Natural killer cell treated with Interleukin-12 subunit alpha and Interleukin-12 subunit beta and Interleukin-15 and Interleukin-18, amount 100 ng/mL, for 72 hours (primary cell): ENCODE data around the gene CD209. TPM values are rescaled to one million over a fixed set of nuclear protein-coding genes. Genes with fewer than 3 reads are reported as not detected.
A peak's percentile ranks its signal among the peaks of the same experiment; 100 is the strongest.

ENCODE experiments used
- ATAC-seq, 2 donors: fragments of 150-1000 bp; cut with Tn5 transposase in 1 of 2; sonication (Bioruptor Pico), chemical (Tn5 transposase) in 1 of 2; 2 replicates each; pipeline ENCODE4 v1.10.0; 2021
- DNase-seq: peaks from one replicate; pipeline ENCODE4 v3.0.0; 2022; ENCODE audit warnings: low spot score
- H3K27ac Mint-ChIP-seq, 2 donors: 1 replicate in 1 of 2; 2 replicates in 1 of 2; pipeline ENCODE4 v1.8.0; 2022; ENCODE audit warnings: mixed read lengths in 2 of 2, mild to moderate bottlenecking in 1 of 2, moderate library complexity in 1 of 2
- H3K27me3 Mint-ChIP-seq, 2 donors: 1 replicate in 1 of 2; 2 replicates in 1 of 2; pipeline ENCODE4 v1.8.0; 2022; ENCODE audit warnings: mixed read lengths in 2 of 2
- H3K36me3 Mint-ChIP-seq: one replicate; pipeline ENCODE4 v1.8.0; 2022; ENCODE audit warnings: mixed read lengths
- H3K4me1 Mint-ChIP-seq, 2 donors: 1 replicate in 1 of 2; 2 replicates in 1 of 2; pipeline ENCODE4 v1.8.0; 2022; ENCODE audit warnings: low read depth in 2 of 2, mixed read lengths in 2 of 2, mild to moderate bottlenecking in 1 of 2
- H3K4me3 Mint-ChIP-seq: one replicate; pipeline ENCODE4 v1.8.0; 2022; ENCODE audit warnings: mixed read lengths
- H3K9me3 Mint-ChIP-seq: 2 replicates; pipeline ENCODE4 v1.8.0; 2022; ENCODE audit warnings: mixed read lengths
- total RNA-seq, 2 donors: library from RNA; stranded (reverse); gene quantifications; one replicate each; pipeline ENCODE4 v1.2.3, GENCODE V29; 2022

The CD209 gene
- total RNA-seq, 2 donors from 2014 or later: not detected

DNA sequence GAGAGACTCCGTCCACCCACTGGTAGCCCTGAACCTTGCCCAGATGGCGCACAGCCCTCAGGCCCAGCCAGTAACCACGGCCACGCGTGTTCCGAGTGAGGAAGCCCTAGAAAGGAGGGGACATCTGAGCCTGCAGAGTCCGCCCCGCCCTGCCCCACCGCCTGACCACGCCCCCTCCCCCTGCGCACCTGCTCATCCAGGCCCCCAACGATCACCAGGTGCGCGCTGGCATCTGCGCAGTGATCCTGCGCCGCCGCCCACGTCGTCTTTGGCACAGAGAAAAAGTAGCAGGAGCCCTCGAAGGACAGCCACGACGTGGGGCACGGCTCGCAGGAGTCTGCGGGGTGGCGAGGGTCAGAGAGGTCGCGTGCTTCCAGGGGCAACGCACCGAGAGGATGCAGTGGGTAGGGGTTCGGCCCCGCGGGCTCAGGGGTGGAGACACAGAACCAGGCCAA lies 17.5 kb downstream of the CD209 start:
- peaks cover 0 to 3% of the 10 kb centered on the region in 2 donors for H3K4me1 Mint-ChIP-seq
- H3K27me3 Mint-ChIP-seq: peaks cover 37 to 43% of the 10 kb centered on the region in 2 donors
- no peak overlapping the region for H3K27ac Mint-ChIP-seq
- no peaks in the 10 kb centered on the region for H3K36me3 Mint-ChIP-seq
- DNase-seq (no peak), ATAC-seq (no peak)
- no peaks in the 10 kb centered on the region for H3K9me3 Mint-ChIP-seq
- no peak overlapping the region for H3K4me3 Mint-ChIP-seq

DNA sequence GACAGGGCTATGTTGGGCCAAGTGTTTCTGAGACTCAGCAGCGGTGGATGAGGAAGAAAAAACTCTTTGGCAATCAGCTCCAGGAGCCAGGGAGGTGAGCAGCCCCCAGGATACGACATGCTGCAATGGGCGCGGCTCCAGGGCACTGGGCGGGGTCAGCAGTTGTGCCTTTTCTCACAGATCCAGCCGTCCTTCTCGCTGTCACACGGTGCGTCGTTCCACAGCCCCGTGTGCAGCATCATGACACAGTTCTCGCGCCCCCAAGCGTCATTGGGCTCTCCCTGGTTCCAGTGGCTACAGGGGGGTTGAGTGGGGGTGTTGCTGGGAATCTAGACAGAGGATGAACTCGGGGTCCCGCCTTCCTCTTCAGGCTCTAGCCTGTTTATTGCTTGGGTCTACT lies 18.1 kb downstream of the CD209 start:
- DNase-seq (no peak), ATAC-seq (no peak)
- Mint-ChIP-seq H3K27ac (no peak overlapping the region), H3K9me3 (no peaks in the 10 kb centered on the region), H3K27me3 (peaks cover 30 to 39% of the 10 kb centered on the region in 2 donors), H3K4me1 (peaks cover 0 to under 1% of the 10 kb centered on the region in 2 donors), H3K36me3 (no peaks in the 10 kb centered on the region), H3K4me3 (no peak overlapping the region)

DNA sequence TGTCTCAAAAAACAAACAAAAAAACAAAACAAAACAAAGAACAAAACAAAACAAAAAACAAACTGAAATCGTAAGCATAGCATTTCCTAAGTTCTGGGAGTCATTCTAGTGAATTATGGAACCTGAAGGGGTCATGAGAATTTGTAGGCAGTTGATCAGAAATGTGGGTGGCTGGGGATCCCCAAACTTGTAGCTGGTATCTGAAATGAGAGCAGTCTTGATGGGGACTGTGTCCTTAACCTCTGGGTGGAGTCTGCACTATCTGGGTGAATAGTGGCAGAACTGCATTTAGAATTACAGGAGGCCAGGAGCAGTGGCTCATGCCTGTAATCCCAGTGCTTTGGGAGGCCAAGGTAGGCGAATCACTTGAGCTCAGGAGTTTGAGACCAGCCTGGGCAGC lies 21.5 kb downstream of the CD209 start:
- DNase-seq (no peak), ATAC-seq (no peak)
- Mint-ChIP-seq H3K36me3 (no peaks in the 10 kb centered on the region), H3K4me3 (no peak overlapping the region), H3K27ac (no peak overlapping the region), H3K27me3 (peaks cover 30 to 35% of the 10 kb centered on the region in 2 donors), H3K4me1 (no peaks in the 10 kb centered on the region), H3K9me3 (no peaks in the 10 kb centered on the region)

DNA sequence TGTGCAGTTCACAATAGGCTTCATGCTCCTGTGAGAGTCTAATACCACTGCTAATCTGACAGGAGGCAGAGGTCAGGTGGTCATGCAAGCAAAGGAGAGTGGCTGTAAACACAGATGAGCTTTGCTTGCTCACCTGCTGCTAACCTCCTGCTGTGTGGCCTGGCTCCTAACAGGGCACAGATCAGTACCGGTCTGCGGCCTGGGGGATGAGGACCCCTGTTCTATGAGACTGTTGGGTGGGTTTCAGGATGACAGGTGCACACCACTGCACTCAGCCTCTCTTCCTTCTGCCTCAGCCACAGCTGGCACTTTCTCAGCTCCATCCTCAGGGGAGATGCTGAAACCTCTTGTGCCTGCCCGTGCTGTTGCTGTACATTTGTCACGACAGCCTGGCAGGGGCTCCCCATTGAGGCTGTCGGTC lies 25.1 kb downstream of the CD209 start:
- H3K27ac Mint-ChIP-seq: no peak overlapping the region
- no peaks in the 10 kb centered on the region for H3K9me3 Mint-ChIP-seq
- no peak for DNase-seq
- no peaks in the 10 kb centered on the region for H3K36me3 Mint-ChIP-seq
- no peak for ATAC-seq
- peaks cover 10 to 11% of the 10 kb centered on the region in 2 donors for H3K27me3 Mint-ChIP-seq
- no peaks in the 10 kb centered on the region for H3K4me1 Mint-ChIP-seq
- H3K4me3 Mint-ChIP-seq: no peak overlapping the region

DNA sequence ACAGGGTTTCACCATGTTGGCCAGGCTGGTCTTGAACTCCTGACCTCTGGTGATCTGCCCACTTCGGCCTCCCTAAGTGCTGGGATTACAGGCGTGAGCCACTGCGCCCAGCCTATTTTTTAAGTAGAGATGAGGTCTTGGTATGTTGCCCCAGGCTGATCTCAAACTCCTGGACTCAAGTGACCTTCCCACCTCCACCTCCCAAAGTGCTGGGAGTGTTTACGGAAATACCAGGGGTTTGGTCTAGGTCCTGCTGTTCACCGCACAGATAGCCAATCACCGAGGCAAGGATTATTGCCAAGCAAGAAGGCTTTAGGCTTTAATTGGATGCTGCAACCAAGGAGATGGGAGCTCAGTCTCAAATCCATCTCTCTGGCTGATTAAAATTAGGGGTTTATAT lies 27.0 kb downstream of the CD209 start:
- ATAC-seq (no peak), DNase-seq (no peak)

DNA sequence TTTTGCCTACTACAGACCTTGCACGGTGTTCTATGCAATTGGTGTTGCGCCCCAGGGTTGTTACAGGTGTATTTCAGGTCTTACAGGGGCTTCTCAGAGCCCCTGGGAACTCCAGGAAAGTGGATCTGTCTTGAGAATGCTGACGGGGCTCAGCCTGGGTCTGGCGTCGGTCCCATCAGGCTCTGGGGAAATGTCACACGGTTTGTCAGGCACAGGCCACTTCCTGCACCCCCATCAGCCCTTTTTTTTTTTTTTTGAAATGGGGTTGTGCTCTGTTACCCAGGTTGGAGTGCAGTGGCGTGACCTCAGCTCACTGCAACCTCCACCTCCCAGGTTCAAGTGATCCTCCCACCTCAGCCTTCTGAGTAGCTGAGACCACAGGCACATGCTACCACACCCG lies 28.7 kb downstream of the CD209 start:
- ATAC-seq: no peak
- no peak overlapping the region for H3K4me3 Mint-ChIP-seq

More for the DNA sequence above, 27.0 kb downstream of the CD209 start:
- H3K4me1 Mint-ChIP-seq: no peaks in the 10 kb centered on the region
- H3K36me3 Mint-ChIP-seq: no peaks in the 10 kb centered on the region
- peaks cover 5 to 8% of the 10 kb centered on the region in 2 donors for H3K27me3 Mint-ChIP-seq
- H3K9me3 Mint-ChIP-seq: no peaks in the 10 kb centered on the region
- no peak overlapping the region for H3K27ac Mint-ChIP-seq
- H3K4me3 Mint-ChIP-seq: no peak overlapping the region

DNA sequence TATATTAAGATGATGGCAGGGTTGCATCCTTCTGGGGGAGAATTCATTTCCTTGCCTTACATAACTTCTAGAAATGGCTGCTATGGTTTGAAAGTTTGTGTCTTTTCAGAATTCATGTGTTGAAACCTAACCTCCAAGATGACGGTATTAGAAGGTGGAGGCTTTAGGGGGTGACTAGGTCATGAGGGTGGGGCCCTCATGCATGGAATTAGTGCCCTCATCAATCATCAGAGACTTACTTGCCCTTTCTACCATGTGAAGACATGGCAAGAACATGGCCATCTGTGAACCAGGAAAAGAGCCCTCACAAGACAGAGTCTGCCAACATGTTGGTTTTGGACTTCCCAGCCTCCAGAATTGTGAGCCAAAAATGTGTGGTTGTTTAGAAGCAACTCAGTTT lies 30.6 kb downstream of the CD209 start:
- DNase-seq (no peak), ATAC-seq (no peak)
- peaks cover 0 to 2% of the 10 kb centered on the region in 2 donors for H3K27me3 Mint-ChIP-seq
- no peaks in the 10 kb centered on the region for H3K9me3 Mint-ChIP-seq
- H3K4me1 Mint-ChIP-seq: no peaks in the 10 kb centered on the region
- H3K4me3 Mint-ChIP-seq: no peak overlapping the region
- no peak overlapping the region for H3K27ac Mint-ChIP-seq
- H3K36me3 Mint-ChIP-seq: no peaks in the 10 kb centered on the region

More for the DNA sequence above, 28.7 kb downstream of the CD209 start:
- Mint-ChIP-seq H3K9me3 (no peaks in the 10 kb centered on the region), H3K27ac (no peak overlapping the region), H3K4me1 (no peaks in the 10 kb centered on the region), H3K27me3 (peaks cover 8% of the 10 kb centered on the region in 2 donors), H3K36me3 (no peaks in the 10 kb centered on the region)
- no peak for DNase-seq

DNA sequence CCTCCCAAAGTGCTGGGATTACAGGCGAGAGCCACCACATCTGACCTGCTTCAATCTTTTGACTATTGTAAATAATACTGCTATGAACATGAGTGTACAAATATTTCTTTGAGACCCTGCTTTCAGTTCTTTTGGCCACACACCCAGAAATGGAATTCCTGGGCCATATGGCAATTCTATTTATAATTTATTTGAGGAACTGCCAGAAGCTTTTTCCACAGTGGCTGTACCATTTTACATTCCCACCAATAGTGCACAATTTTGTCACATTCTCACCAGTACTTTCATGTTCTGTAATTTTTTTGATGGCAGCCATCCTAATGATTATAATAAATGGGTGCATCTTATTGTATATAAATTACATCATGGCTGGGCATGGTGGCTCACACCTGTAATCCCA lies 31.7 kb downstream of the CD209 start:
- Mint-ChIP-seq H3K27ac (no peak overlapping the region), H3K4me3 (no peak overlapping the region), H3K4me1 (no peaks in the 10 kb centered on the region), H3K36me3 (no peaks in the 10 kb centered on the region), H3K9me3 (no peaks in the 10 kb centered on the region), H3K27me3 (peaks cover 0 to 4% of the 10 kb centered on the region in 2 donors)
- ATAC-seq (no peak), DNase-seq (no peak)

DNA sequence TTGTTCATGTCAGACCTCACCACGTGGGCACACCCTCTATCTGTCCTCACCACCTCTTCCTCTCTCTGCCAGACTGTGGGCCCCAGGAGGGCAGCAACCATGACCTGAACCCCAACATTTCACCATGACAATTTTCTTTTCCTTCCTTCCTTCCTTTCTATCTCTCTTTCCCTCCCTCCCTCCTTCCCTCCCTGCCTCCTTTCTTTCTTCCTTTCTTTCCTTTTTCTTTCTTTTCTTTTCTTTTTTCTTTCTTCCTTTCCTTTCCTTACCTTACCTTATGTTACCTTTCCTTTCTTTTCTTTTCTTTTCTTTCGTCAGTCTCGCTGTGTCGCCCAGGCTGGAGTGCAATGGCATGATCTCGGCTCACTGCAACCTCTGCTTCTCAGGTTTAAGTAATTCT lies 36.7 kb downstream of the CD209 start:
- no peak for DNase-seq
- H3K27me3 Mint-ChIP-seq: peaks cover 0 to 13% of the 10 kb centered on the region in 2 donors
- no peak for ATAC-seq
- H3K4me3 Mint-ChIP-seq: no peak overlapping the region
- no peak overlapping the region for H3K27ac Mint-ChIP-seq
- H3K36me3 Mint-ChIP-seq: no peaks in the 10 kb centered on the region
- H3K9me3 Mint-ChIP-seq: no peaks in the 10 kb centered on the region
- peaks cover 11 to 14% of the 10 kb centered on the region in 2 donors for H3K4me1 Mint-ChIP-seq

DNA sequence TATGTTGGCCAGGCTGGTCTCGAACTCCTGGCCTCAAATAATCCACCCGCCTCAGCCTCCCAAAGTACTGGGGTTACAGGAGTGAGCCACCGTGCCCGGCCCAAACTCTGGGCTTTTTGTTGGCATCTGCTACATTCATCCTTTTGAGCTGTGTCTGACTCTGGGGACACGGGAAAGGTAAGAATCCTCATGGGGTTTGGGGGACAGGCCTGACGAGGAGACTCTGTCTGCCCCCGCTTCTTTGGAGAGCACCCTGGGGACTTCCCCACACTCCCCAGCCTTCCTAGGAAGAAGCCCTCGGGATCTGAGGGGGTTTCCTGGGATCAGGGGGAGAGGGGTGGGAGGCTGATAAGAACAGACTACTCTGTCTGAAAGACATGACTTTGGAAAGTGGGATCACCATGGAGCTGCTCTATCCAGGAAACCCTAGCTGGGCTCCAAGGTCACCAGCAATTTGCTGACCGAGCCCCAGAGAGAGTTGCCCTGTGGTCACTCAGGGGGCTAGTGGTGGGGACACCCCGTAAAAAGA lies 37.3 kb downstream of the CD209 start:
- H3K27ac Mint-ChIP-seq: no peak overlapping the region
- H3K27me3 Mint-ChIP-seq: peaks cover 0 to 14% of the 10 kb centered on the region in 2 donors
- no peak for DNase-seq
- H3K9me3 Mint-ChIP-seq: no peaks in the 10 kb centered on the region
- ATAC-seq: no peak
- H3K36me3 Mint-ChIP-seq: no peaks in the 10 kb centered on the region
- no peak overlapping the region for H3K4me3 Mint-ChIP-seq
- H3K4me1 Mint-ChIP-seq: peaks cover 15 to 16% of the 10 kb centered on the region in 2 donors

DNA sequence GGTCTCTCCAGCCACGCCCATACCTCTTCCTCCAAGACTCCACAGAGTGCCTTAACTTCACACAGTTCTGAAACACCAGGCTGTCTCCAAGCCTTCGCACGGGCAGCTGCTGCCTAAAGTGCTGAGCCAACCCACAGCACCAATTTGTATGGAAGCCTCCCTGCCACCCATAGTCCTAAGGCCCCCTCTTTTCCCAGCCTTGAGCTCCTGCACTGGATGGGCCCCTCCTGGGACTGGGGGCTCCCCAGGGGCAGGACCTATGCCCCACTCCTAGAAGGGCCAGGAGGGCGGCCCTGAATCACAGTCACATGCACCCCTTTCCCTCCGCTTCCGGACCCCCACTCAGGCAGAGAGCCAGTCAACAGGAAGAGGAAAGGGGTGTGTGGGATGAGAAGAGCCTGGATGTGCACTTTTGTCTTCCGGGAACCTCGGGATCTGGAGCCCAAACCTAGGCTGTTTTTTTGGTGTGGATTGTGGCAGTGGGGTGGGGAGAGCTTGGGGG lies 40.3 kb downstream of the CD209 start:
- ATAC-seq (no peak), DNase-seq (no peak)
- no peaks in the 10 kb centered on the region for H3K36me3 Mint-ChIP-seq
- H3K4me3 Mint-ChIP-seq: peak overlapping the region; percentile 38
- peaks cover 8 to 16% of the 10 kb centered on the region in 2 donors for H3K27me3 Mint-ChIP-seq
- H3K4me1 Mint-ChIP-seq: peaks cover 16 to 20% of the 10 kb centered on the region in 2 donors
- H3K9me3 Mint-ChIP-seq: no peaks in the 10 kb centered on the region
- H3K27ac Mint-ChIP-seq: peak overlapping the region in 1 of 2 donors; percentile 17

DNA sequence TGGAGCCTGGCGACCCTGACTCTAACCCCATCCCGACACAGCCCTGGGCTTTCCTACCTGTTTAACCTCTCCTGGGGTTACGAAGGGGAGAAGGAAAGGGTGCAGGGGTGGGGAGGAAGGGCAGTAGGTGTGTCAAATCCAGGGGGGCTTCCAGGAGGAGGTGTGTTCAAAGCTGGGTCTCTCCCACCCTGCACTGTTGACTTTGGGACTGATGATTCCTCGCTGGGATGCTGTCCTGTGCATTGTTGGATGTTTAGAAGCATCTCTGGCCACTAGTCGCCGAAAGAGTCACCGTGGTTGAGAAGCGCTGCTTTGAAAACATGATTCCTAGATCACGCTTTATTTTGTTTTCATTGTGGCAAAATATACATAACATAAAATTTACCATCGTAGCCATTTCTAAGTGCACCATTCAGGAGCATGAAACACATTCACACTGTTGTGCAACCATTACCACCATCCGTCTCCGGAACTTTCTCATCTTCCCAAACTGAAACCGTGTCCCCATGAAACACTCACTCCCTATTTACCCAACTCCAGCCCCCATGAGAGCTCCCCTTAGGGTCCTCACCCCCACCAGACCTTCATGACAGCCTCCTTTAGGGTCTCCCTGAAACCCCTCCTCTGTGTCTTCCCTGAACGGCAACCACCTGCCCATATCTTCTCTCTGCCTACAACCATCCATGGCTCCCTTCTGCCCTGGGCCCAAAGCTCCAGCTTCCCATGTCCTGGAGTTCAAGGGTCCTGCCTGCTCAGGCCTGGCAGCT lies 41.0 kb downstream of the CD209 start:
- H3K27ac Mint-ChIP-seq: peak overlapping the region; percentile 17 to 76
- peak overlapping the region; percentile 60 for H3K4me3 Mint-ChIP-seq
- peaks cover 8 to 16% of the 10 kb centered on the region in 2 donors for H3K27me3 Mint-ChIP-seq
- no peaks in the 10 kb centered on the region for H3K9me3 Mint-ChIP-seq
- no peaks in the 10 kb centered on the region for H3K36me3 Mint-ChIP-seq
- H3K4me1 Mint-ChIP-seq: peaks cover 16 to 20% of the 10 kb centered on the region in 2 donors
- ATAC-seq (no peak), DNase-seq (no peak)

DNA sequence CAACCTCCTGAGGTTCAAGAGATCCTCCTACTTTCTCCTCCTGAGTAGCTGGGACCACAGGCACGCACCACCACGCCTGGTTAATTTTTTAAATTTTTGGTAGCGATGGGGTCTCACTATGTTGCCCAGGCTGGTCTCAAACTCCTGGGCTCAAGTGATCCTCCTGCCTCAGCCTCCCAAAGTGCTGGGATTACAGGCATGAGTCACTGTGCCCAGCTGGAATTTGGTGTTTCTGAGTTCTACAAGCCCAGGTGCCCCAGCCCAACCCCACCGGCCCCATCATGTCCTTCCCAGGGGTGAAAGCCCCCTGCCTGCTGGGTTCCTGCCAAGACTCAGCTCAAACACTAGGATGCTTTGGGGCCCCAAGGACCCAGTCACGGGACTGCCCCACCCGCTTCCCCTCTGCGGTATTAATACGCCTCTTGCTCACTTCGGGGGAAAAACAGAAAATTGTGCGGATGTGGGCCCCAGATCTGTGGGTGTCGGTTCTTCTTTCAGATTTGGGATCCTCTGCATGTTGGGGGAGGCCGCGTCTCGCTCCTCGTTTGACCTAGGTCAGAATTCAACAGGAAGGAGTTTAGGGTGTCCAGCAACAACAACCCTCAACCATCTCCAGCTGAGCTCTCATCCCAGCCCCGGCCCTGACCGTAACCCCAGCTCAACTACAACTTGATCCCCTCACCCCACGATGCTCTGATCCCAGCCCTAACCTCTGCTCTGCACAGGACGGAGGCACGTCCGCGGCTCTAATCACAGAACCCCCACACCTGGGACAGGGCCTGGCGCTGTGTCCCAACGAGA lies 41.7 kb downstream of the CD209 start:
- H3K27me3 Mint-ChIP-seq: peaks cover 8 to 14% of the 10 kb centered on the region in 2 donors
- DNase-seq: peak; percentile 82
- H3K9me3 Mint-ChIP-seq: no peaks in the 10 kb centered on the region
- peak overlapping the region in 1 of 2 donors; percentile 76 for H3K27ac Mint-ChIP-seq
- H3K4me3 Mint-ChIP-seq: peak overlapping the region; percentile 60
- H3K36me3 Mint-ChIP-seq: no peaks in the 10 kb centered on the region
- peaks cover 16 to 20% of the 10 kb centered on the region in 2 donors for H3K4me1 Mint-ChIP-seq
- peak; percentile 83 to 88 for ATAC-seq
